Sigmoid colon (tissue), 7 donors: ENCODE data around the gene SIPA1L2. TPM values are rescaled to one million over a fixed set of nuclear protein-coding genes. Genes with fewer than 3 reads are reported as not detected.

Experiments used
- DNase-seq: peaks from one replicate; pipeline ENCODE4 v3.0.0-alpha.2; 2019
- H3K27ac ChIP-seq, 4 donors: fragments of 200-600 bp; sonication (generic); one replicate each; pipeline ENCODE4 v1.5.1; 2016 to 2019; ENCODE audit warnings: mild to moderate bottlenecking in 1 of 4
- H3K27me3 ChIP-seq, 3 donors: fragments of 200-600 bp; sonication (generic); one replicate each; pipeline ENCODE4 v1.5.1; 2019; ENCODE audit warnings: mild to moderate bottlenecking in 1 of 3
- H3K36me3 ChIP-seq, 4 donors: fragments of 200-600 bp; sonication (generic); one replicate each; pipeline ENCODE4 v1.5.1; 2016 to 2019
- H3K4me1 ChIP-seq, 4 donors: fragments of 200-600 bp; sonication (generic); one replicate each; pipeline ENCODE4 v1.5.1; 2017 to 2019
- H3K4me3 ChIP-seq, 4 donors: fragments of 200-600 bp; sonication (generic); one replicate each; pipeline ENCODE4 v1.5.1; 2017 to 2019; ENCODE audit warnings: mild to moderate bottlenecking in 2 of 4, moderate library complexity in 1 of 4
- H3K9me3 ChIP-seq, 4 donors: fragments of 200-600 bp in 3 of 4; sonication (generic) in 3 of 4; one replicate each; pipeline versions ENCODE4 v1.5.1 to v1.6.1; 2013 to 2019
- CTCF ChIP-seq, 4 experiments: fragments of 450-650 bp in 3 of 4; fragments of 200-600 bp in 1 of 4; IDR thresholded peaks; one replicate each; pipeline ENCODE4 v1.5.1; 2016 to 2019; ENCODE audit warnings: antibody characterized with exemption in 4 of 4, mild to moderate bottlenecking in 3 of 4, moderate library complexity in 2 of 4
- EP300 ChIP-seq, 4 donors: sonication (generic); formaldehyde crosslinking; IDR thresholded peaks; one replicate each; pipeline ENCODE4 v1.6.1; 2017; ENCODE audit warnings: antibody characterized with exemption in 4 of 4
- POLR2A ChIP-seq, 2 donors: fragments of 450-650 bp; IDR thresholded peaks; one replicate each; pipeline ENCODE4 v1.6.1; 2016; ENCODE audit warnings: antibody characterized with exemption in 2 of 2, mild to moderate bottlenecking in 2 of 2, moderate library complexity in 2 of 2
- POLR2AphosphoS5 ChIP-seq, 4 donors: sonication (generic); formaldehyde crosslinking; IDR thresholded peaks; one replicate each; pipeline ENCODE4 v1.6.1; 2017; ENCODE audit warnings: antibody characterized with exemption in 4 of 4
- WGBS, 2 donors: extraction: QIAGEN DNeasy Blood & Tissue Kit; methylation state at CpG; one replicate each; pipeline ENCODE4 v1.1.7; 2013; 5-methylcytosine and 5-hydroxymethylcytosine counted together
- intact Hi-C: fragments of 100-400 bp; cut with DNase I; formaldehyde crosslinking; loops from one replicate; pipeline ENCODE4 v1.15.1; 2023
- polyA plus RNA-seq, 3 donors: library from polyadenylated mRNA; stranded (reverse); fragments of 200-250 nt; gene quantifications; one replicate each; pipeline ENCODE4 v1.2.3, GENCODE V29; 2013
- total RNA-seq, 4 donors: library from RNA; depleted of rRNA; stranded (reverse); fragments of >200 nt; gene quantifications; one replicate each; pipeline ENCODE4 v1.1.0, GENCODE V29; 2016
- donor health status: healthy with polysubstance abuse.
- donor health status: Bipolar disorder and iron deficiency.
- donor health status: healthy.

Gene SIPA1L2
- total and polyA plus RNA-seq, 7 donors: 16.2 to 42.5 (median 22.5) TPM

- Histone ChIP-seq H3K4me1 (peaks cover 0 to 51% (median 21%) of the 10 kb centered on the region in 4 donors), H3K27me3 (no peaks in the 10 kb centered on the region), H3K27ac (peak overlapping the region in 2 of 4 donors; percentile 26 to 29), H3K9me3 (no peaks in the 10 kb centered on the region), H3K4me3 (no peak overlapping the region), H3K36me3 (no peaks in the 10 kb centered on the region)
- intact Hi-C loops: loop anchor here (5.0 kb wide), 2 partner anchors 113 to 188 kb away; no protein-coding TSS in a partner anchor
- WGBS, 2 donors: 75 to 93% methylated on average over 11 of the region's 11 CpGs
- DNase-seq: no peak
- TF ChIP-seq POLR2AphosphoS5 (IDR thresholded peaks at IDR 0.05): no peak
- TF ChIP-seq POLR2A (IDR thresholded peaks at IDR 0.05): no peak
- TF ChIP-seq EP300 (IDR thresholded peaks at IDR 0.05): no peak
- TF ChIP-seq CTCF (IDR thresholded peaks at IDR 0.05): no peak
Measured at GRCh38 chr1:232625319-232625868, 4.5 kb downstream of the SIPA1L2 start.

GRCh38 chr1:232624546-232625281, 5.2 kb downstream of the SIPA1L2 start:
- no peak for TF ChIP-seq POLR2AphosphoS5 (IDR thresholded peaks at IDR 0.05)
- TF ChIP-seq EP300 (IDR thresholded peaks at IDR 0.05): no peak
- TF ChIP-seq POLR2A (IDR thresholded peaks at IDR 0.05): no peak
- no peak for TF ChIP-seq CTCF (IDR thresholded peaks at IDR 0.05)
- H3K4me1 ChIP-seq: peaks cover 0 to 58% (median 27%) of the 10 kb centered on the region in 4 donors
- no peaks in the 10 kb centered on the region for H3K36me3 ChIP-seq
- H3K27me3 ChIP-seq: no peaks in the 10 kb centered on the region
- no peaks in the 10 kb centered on the region for H3K9me3 ChIP-seq
- intact Hi-C loops: loop anchor here (5.0 kb wide), 3 partner anchors 47 to 187 kb away; no protein-coding TSS in a partner anchor
- H3K27ac ChIP-seq: peak overlapping the region in 3 of 4 donors; percentile 13 to 29 (median 26)
- no peak for DNase-seq
- H3K4me3 ChIP-seq: no peak overlapping the region
- WGBS, 2 donors: 27 to 76% methylated on average over 7 of the region's 7 CpGs

- intact Hi-C loops: loop anchor here (5.0 kb wide), 1 partner anchor 46 kb away; no protein-coding TSS in a partner anchor
- H3K27me3 ChIP-seq: no peaks in the 10 kb centered on the region
- no peaks in the 10 kb centered on the region for H3K9me3 ChIP-seq
- no peak overlapping the region for H3K4me3 ChIP-seq
- H3K4me1 ChIP-seq: peaks cover 0 to 57% (median 28%) of the 10 kb centered on the region in 4 donors
- WGBS, 2 donors: 19 to 60% methylated on average over 8 of the region's 8 CpGs
- DNase-seq: no peak
- no peak for TF ChIP-seq POLR2AphosphoS5 (IDR thresholded peaks at IDR 0.05)
- no peak for TF ChIP-seq CTCF (IDR thresholded peaks at IDR 0.05)
- no peak for TF ChIP-seq POLR2A (IDR thresholded peaks at IDR 0.05)
- TF ChIP-seq EP300 (IDR thresholded peaks at IDR 0.05): no peak
- peak overlapping the region; percentile 5 to 81 (median 21) for H3K27ac ChIP-seq
- no peaks in the 10 kb centered on the region for H3K36me3 ChIP-seq
Measured at GRCh38 chr1:232622981-232623380, 7.0 kb downstream of the SIPA1L2 start.

- intact Hi-C loops: loop anchor here (5.0 kb wide), 1 partner anchor 45 kb away; no protein-coding TSS in a partner anchor
- Histone ChIP-seq H3K4me3 (no peak overlapping the region), H3K27me3 (no peaks in the 10 kb centered on the region), H3K9me3 (no peaks in the 10 kb centered on the region), H3K4me1 (peaks cover 0 to 51% (median 25%) of the 10 kb centered on the region in 4 donors), H3K36me3 (no peaks in the 10 kb centered on the region), H3K27ac (peak overlapping the region in 2 of 4 donors; percentile 13 to 81)
- no peak for DNase-seq
- TF ChIP-seq POLR2AphosphoS5 (IDR thresholded peaks at IDR 0.05): no peak
- no peak for TF ChIP-seq CTCF (IDR thresholded peaks at IDR 0.05)
- TF ChIP-seq POLR2A (IDR thresholded peaks at IDR 0.05): no peak
- WGBS, 2 donors: 10 to 48% methylated on average over 2 of the region's 2 CpGs
Measured at GRCh38 chr1:232622378-232622777, 7.6 kb downstream of the SIPA1L2 start.
